NCI-H1105 (cell line): Measurements from ENCODE around the gene METTL8.
"Not testable (repeated sequence)": the region's sequence is repeated elsewhere in the genome, so short reads cannot be mapped to it uniquely, and the experiment has no call there.

Experiments used
- DNase-seq: peaks from one replicate; lab custom pipeline; 2025; lab: John Stamatoyannopoulos, UW

METTL8 gene

DNA sequence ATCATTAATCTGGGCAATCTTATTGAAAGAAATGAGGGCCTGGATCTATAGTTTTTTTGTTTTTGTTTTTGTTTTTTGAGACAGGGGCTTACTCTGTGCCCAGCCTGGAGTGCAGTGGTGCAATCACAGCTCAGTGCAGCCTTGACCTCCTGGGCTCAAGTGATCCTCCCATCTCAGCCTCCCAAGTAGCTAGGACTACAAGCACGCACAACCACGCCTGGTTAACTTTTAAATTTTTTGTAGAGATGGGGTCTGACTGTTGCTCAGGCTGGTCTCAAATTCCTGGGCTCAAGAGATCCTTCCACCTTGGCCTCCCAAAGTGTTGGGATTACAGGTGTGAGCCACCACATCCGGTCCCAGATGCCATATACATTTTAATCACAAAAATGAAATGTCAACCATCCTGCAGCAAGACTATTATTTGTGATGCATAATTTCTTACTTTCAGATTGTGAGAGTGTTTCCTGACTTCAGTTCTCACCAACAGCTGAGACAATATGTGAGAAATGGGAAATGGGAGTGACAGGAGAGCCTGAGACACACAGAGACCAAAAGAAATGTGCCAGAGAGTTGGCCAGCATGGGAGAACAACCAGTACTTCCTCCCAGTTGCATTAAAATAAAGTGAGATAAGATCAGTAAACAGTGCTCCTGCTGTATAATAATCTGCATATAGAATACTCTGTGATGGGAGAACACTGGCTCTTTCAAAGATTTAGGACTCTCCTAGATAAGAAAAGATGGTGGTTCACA, 87.6 kb downstream of the METTL8 start:
- no peak for DNase-seq

DNA sequence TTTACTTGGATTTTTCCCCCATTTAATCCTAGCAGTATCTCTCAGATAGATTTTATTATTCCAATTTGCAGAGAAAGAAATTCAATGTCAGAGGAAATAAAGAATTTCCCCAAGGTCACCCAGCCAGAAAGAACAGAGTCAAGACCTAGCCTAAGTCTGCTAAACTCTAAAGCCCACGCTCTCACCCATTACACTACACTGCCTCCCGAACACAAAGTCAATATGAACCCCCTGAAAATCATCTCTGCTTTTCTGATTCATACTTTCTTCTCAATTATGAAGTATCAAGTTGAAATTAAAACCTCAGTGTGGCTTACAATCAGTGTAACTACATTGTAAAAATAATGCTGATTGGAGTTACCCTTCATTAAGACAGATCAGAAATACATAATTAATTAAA, 89.6 kb downstream of the METTL8 start:
- DNase-seq, result no peak

DNA sequence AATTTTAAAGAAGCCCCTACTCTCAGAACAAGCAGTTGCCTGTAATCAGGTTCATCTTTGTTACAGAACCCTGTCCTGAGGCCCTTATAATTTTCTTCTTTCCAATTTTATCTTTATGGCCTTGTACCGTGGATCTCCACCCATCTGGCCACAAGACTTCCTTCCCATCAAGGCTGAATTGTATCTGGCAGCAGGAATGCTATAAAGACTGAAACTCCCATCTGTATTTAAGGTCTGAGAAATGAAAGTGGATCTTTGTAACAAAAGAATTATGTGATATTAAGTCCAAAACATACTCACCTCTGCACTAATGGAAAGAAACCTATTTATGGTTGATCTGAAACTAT, 91.8 kb downstream of the METTL8 start:
- no peak for DNase-seq

DNA sequence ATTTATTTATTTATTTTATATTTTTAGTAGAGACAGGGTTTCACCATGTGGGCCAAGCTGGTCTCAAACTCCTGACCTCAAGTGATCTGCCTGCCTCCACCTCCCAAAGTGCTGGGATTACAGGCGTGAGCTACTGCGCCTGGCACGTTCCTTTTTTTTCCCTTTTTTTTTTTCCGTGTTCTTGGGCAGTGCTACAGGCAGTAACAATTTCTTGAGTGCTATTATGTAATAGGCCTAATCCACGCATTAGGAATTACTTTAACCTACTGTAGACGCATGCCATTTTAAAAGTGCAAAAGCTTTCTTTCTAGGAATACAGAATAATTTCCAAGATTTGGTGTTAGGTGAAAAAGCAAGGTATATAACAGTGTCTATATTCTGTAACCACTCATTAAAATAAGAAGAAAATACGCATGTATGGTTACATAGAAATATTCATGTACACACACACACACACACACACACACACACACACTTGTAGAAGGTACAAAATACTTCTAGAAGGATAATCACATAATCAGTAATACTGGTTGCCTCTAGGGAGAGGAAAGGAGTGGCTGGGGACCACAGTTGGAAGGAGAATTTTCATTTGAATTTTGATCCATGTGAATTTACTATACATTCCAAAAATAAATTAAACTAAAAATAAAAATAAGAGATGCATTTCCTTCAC, 92.3 kb downstream of the METTL8 start:
- no peak for DNase-seq

DNA sequence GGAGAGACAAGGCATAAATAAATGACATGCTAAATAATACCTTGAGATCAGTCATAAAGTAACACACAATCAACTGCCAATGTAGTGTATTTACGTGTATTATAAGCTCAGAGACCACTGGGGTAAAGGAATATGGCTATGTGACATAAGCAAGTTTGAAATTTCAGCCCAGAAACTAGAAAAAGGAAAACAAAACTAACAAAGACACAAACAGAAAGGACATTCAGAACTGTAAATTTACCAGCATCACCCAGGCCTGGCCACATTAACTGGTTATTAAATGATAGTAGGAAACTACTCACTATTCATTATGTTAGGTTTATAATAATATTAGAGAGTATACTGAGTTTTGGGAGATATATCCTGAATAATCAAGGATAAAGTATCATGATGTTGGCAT, 98.8 kb downstream of the METTL8 start:
- DNase-seq, result no peak

DNA sequence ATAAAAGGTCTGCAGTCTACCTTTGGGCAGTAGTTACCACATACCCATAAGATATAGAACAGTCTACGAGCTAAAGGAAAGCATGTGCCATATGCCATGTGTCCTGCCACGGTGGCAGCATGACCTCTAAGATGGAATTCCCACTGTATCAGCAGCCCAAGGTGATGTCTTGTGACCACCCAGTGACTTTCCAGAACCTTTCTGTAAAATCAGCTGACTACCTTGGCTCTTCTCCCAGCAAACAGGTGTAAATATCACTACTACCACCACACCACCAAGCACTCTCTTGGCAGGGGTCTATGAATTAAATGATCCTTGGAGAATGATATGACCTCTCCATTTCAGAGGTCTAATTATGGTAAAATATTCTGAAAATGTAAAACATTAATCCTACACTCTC, 99.6 kb downstream of the METTL8 start:
- no peak for DNase-seq

DNA sequence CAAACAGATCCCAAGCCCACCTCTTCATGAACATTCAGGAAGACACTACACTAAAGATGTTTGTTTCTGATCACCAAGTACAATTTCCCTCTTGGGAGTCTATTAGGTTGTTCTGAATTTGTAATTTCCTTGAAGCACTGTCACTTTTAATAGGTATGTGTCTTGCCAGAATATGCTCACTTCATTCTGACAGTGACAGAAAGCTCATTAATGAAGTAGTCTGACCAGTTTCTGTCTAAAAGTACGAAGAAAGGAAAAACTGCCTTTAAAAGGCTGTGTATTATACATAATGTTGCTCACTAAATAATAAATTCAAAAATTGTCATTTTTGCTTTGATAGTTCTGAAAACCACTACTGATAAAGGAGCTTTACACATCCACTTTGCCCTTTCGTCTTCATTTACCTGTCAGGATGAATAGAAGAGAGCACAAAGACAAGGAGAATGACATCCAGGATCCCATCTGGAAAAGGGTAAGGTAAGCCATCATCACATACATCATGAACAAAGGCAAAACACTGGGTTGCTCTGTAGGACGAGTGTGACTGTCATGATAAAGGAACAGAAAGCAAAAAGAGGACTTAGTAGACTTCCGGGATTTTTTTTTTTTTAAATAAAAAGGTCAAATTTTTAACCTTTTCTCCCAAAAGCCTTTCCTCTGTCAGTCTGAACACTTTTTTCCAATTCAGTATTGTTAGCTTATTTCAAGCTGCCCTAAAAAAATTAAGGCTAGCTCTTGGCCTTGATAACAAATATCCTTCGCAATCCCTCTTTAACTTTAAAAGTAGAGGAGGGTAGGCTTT, 103.4 kb downstream of the METTL8 start:
- no peak for DNase-seq

DNA sequence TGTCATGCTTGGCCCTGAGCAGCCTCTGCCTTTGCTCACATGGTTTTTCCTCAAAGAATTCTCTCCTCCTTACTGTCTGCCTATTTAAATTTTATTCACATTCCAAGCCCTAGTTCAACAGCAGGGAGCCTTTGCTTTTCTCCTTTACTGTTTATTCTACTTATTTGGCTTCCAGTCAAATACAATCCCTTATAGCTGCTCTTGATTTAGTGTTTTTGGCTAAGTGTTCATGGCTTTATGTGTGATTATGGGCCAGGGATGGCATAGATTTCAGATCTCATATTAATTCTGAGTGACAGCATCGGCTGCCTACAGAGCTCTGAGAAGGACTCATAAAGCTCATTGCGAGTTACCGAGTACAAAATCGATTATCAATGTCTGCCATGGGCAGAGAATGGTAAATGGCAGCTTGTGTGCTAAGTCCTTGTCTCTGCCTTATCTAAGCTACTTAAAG, 106.7 kb downstream of the METTL8 start:
- no peak for DNase-seq

DNA sequence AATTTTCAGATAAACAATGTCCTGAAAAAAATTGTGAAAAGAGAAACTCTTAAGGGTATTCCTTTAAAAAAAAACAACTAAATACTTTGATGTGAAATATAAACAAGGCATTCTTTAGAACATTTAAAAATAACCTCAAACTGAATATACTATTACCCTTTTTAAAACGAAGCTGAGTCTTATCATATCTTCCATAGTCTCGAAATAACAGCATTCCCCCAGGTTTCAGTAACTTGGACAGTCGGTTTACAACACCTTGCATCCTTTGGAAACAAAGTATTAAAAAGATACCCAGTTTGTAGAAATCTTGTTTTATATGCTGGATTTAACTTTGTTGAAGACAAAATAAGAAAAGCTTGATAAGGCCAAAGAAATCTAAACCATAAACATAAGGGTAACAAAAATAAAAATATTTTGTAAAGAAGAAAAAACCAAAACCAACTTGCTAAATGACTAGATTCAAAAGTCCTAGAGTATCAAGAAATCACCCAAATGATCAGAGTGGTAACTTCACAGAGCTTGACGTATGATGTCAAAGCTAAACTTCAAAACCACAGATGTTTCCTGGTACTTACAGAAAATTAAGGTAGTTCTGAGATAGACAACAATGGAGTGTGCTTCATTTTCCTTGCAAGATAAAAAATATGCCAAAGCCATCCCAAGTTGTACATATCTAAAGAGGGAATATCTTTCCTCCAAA, 107.8 kb downstream of the METTL8 start:
- DNase-seq, result no peak

DNA sequence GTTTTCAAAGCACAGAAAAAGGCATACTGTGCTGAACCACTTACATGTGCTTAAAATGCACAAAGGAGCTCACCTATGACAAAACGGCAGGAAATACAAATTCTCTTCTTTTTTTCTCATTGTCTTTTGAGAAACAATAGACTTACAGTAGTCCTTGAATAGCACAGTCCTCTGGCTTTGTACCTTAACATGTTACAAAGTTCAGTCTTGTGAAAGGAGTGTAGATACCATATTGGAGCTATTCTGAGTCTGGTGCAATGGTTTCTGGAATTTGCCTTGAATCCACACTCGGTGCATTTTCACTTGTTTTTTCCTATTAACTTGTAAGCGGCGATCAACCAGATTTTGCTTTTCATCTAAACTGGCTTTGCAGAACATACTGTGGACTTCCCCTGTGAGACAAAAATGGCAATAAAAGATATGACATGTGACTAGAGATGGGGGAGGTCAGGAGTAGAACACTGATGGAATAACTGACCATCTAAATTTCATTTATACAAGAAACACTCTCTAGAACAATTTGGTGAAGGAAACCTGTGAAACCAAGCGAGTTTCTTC, 109.7 kb downstream of the METTL8 start:
- DNase-seq, result no peak

DNA sequence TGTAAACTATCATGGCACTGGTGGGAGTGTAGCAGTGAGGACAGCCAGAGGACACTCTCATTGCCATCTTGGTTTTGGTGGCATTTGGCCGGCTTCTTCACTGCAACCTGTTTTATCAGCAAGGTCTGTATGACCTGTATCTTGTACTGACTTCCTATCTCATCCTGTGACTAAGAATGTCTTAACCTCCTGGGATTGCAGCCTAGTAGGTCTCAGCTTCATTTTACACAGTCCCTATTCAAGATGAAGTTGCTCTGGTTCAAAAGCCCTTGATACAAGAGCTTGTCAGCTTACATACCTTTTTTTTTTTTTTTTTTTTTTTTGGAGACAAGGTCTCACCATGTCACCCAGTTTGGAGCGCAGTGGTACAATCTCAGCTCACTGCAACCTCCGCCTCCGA, 110.9 kb downstream of the METTL8 start:
- DNase-seq, result no peak

DNA sequence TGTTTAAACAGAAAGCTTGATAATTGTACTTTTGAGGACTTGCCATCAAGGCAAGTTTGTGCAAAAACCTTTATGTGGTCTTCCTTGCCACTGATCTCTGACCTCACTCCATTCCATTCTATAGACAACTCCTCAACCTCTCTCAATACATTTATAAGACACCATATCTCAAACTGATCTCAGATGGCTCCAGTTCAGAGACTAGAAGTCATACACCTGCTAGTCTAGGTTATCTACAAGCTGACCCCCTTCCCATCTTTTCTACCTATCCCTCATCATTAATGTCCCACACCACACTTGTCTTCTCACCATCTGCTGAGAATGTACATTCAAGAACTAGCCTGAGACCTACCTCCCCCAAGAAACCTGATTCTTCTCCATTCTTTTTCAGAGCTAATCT, 113.1 kb downstream of the METTL8 start:
- no peak for DNase-seq

DNA sequence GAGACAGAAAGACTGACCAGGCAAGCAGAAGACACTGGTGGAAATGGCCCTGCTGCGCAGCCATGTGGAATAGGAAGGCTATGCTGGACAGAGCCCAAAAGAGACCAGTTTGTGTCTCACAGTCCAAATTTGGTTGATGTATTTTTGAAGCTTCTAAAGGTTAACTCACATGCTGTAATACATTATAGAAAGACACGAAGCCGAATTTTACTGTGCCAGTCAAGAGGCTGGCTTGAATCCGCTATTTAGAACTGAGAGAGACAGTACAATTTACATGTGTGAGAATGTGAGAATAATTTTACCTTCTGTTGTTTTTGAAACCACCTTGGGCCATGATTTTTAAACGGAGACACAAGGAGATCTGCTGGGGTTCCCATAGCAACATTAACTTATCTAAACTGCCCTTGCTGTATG, 113.6 kb downstream of the METTL8 start:
- no peak for DNase-seq

DNA sequence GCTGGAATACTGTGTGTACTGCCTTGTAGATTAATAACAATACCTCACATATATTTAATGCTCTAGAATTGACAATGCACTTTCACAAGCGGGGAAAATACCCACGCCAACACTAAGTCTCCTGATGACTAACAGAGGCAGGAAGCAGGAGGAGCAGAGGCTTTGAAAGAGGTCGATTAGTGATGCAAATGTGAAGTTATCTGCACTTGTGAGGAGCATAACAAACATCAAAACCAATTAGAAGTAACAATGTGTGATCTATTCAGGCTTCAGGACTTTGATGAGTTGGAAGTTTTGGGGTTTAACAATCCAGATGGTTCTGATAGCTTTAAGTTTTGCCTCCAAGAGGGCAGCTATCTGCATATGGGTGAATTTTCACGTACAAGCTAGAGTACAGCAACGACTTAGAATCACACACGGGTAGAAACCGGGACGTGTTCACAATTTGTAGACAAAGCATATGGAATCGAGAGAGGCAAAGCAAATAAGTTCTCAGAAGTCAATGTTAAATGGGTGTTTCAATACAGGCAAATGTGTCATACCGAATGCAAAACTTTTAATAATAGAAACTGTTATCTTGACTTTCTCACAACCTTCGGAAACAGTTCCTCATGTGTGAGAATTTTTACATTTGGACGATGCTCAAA, 114.5 kb downstream of the METTL8 start:
- no peak for DNase-seq

DNA sequence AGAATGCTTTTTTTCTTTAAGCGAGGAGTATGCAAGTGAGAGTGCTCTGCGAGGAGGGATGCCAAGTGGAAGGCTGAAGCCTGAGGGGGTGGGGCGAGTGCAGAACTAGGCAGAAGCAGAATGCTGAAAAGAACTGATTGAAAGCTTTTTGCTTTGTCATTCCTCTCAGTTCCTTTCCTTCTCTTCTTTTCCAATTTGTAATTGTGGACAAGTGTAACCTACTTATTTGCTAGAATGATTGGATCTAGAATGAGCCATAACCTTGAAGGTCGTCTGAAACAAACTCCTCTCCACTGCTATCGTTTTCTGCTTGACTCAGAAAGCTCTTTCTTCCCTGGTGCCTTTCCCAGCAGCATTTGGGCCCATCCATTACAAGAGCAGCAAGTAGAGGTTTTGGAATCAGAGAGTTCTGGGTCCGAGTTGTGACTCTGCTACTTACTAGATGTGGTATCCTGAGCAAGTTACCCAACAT, 115.3 kb downstream of the METTL8 start:
- no peak for DNase-seq

DNA sequence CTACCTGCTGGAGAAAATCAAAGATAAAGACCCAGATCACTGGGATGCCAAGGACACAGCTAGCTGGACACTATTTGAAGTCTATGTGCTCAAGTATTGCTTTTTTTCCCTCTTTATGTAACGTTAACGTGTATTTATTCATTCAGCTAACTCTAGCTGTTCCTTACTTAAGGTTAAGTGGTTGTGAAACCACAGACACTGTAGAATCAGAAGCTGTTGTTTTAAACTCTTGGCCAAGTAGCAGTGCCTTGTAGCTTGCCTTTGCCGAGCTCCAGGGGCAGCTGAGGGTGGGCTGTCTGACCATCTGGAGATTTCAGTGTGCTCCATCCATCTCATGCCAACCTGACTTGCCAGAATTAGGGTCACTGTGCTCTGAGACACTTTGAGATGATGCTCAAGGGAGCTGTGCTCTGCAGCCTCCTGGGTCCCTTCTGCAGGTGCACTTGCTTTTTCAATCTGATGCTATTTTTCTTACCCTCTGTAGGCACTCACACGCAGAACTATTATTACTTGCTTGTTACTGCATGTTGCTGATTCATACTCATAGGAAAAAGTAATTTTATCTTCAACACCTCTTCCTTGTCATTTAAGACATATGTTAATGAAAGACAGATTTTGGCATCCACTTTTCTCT, 116.2 kb downstream of the METTL8 start:
- no peak for DNase-seq

DNA sequence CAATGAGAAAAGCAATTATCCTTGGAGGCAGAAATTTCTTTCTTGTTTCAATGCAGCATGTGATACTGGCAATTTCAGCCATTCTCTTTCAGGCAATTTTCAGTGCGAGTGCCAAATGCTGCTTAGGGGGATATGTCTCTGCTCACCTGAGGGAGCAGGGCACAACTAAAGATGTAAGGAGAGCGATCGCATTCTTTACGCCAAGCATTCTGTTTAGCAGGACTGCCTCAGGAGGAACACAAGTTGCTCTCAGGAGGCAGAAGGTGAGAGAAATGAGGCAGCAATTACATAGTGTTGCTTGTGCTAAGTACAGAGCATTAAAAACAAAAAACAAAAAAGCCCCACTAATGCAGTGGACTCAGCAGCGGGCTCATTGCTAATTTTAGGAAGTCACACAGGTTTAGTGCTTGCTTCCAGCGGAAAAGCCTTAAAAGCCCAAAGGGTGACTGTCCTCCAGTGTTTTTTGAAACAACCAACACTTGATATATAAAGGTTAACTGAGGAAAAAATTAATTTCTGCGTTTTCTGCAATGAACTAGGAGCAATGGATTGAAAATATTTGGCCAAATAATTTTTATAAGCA, 116.9 kb downstream of the METTL8 start:
- no peak for DNase-seq

DNA sequence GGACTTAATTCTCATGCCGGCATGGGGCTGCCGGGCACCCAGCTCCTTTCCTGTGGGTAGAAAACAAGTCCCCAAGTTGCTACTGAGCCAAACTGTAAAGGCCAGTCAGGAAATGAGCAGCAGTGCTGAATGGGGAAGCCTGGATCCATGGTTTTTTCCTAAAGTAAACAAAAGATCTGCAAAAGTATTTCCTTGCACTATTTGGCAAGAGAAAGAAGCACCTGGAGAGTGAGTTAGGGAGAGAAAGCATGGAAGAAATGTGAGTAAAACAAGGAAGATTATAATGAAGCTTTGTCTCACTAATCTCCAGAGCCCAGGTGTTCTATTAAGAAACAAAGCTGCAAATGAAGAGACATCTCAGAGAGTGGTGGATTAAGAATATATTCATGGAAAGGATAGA, 117.6 kb downstream of the METTL8 start:
- no peak for DNase-seq

DNA sequence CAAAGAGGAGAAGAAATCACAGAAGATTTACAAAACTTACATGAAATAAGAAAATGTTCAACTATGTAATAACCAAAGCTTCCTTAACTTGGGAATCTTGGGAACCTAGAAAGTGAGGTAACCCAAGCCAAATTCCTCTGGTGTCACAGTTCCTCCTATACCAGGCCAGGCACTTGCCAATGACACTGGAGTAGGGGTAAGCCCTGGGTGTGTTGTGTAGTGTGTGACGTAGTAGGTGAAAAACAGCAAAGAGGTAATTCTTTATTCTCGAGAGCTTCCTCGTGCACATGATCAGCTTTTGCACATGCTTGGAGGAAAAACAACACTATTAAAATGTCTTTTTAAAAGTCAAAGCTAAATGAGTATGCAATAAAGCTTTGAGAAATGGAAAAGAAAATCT, 118.0 kb downstream of the METTL8 start:
- no peak for DNase-seq

DNA sequence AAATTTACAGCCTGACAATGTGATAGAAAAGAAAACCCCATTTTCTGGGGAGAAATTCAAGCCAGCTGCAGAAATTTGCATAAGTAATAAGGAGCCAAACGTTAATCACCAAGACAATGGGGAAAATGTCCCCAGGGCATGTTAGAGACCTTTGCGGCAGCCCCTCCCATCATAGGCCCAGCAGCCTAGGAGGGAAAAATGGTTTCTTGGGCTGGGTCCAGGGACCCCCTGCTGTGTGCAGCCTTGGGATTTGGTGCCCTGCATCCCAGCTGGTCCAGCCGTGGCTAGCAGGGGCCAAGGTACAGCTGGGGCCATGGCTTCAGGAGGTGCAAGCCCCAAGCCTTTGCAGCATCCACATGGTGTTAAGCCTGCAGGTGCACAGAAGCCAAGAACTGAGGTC, 121.6 kb downstream of the METTL8 start:
- not testable (repeated sequence) for DNase-seq

DNA sequence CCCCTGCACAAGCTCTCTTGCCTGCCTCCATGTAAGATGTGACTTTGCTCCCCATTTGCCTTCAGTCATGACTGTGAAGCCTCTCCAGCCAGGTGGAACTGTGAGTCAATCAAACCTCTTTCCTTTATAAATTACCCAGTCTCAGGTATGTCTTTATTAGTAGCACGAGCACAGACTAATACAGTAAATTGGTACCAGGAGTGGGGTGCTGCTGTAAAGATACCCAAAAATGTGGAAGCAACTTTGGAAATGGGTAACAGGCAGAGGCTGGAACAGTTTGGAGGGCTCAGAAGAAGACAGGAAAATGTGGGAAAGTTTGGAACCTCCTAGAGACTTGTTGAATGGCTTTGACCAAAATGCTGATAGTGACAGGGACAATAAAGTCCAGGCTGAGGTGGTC, 122.2 kb downstream of the METTL8 start:
- DNase-seq, result not testable (repeated sequence)
